ENCODE measurements around the gene ZMYND19. TPM values are rescaled to one million over a fixed set of nuclear protein-coding genes. Genes with fewer than 3 reads are reported as not detected.

ZMYND19 gene
- total RNA-seq (18.6 TPM), polyA plus RNA-seq (ENCODE audit: insufficient read depth in 1 of 8, insufficient read length in 8 of 8, low replicate concordance in 1 of 8) (10 to 100 TPM; 18.5 to 22.8 (median 19.4) TPM)
- long read RNA-seq, donor 1, transcript ZMYND19-201 (6 exons, 1,375 nt): major isoform, 7 of 7 reads
- long read RNA-seq, donor 1, partial matches to known transcripts: 0 of 7 reads
- long read RNA-seq, donor 1, other reads (novel, unspliced or antisense): 0 of 7 reads
- long read RNA-seq, donor 2, partial matches to known transcripts: 0 of 3 reads
- long read RNA-seq, donor 2, other reads (novel, unspliced or antisense): 0 of 3 reads
- long read RNA-seq, donor 3, transcript ZMYND19-201 (6 exons, 1,375 nt): major isoform, 11 of 11 reads
- long read RNA-seq, donor 3, partial matches to known transcripts: 0 of 11 reads
- long read RNA-seq, donor 3, other reads (novel, unspliced or antisense): 0 of 11 reads
- long read RNA-seq, donor 4, transcript ZMYND19-201 (6 exons, 1,375 nt): major isoform, 7 of 7 reads
- long read RNA-seq, donor 4, partial matches to known transcripts: 0 of 7 reads
- long read RNA-seq, donor 4, other reads (novel, unspliced or antisense): 0 of 7 reads
- long read RNA-seq, donor 5, transcript ZMYND19-201 (6 exons, 1,375 nt): major isoform, 24 of 24 reads
- long read RNA-seq, donor 5, partial matches to known transcripts: 0 of 24 reads
- long read RNA-seq, donor 5, other reads (novel, unspliced or antisense): 0 of 24 reads
- long read RNA-seq, donor 6, transcript ZMYND19-201 (6 exons, 1,375 nt): major isoform, 13 of 23 reads
- long read RNA-seq, donor 6, partial matches to known transcripts: 10 of 23 reads
- long read RNA-seq, donor 6, other reads (novel, unspliced or antisense): 0 of 23 reads
- long read RNA-seq, donor 7, transcript ZMYND19-201 (6 exons, 1,375 nt): major isoform, 14 of 14 reads
- long read RNA-seq, donor 7, partial matches to known transcripts: 0 of 14 reads
- long read RNA-seq, donor 7, other reads (novel, unspliced or antisense): 0 of 14 reads
- long read RNA-seq, donor 8, transcript ZMYND19-201 (6 exons, 1,375 nt): major isoform, 10 of 10 reads
- long read RNA-seq, donor 8, partial matches to known transcripts: 0 of 10 reads
- long read RNA-seq, donor 8, other reads (novel, unspliced or antisense): 0 of 10 reads
- long read RNA-seq, donor 9, transcript ZMYND19-201 (6 exons, 1,375 nt): major isoform, 5 of 10 reads
- long read RNA-seq, donor 9, partial matches to known transcripts: 5 of 10 reads
- long read RNA-seq, donor 9, other reads (novel, unspliced or antisense): 0 of 10 reads
- long read RNA-seq, donor 10, transcript ZMYND19-201 (6 exons, 1,375 nt): major isoform, 8 of 8 reads
- long read RNA-seq, donor 10, partial matches to known transcripts: 0 of 8 reads
- long read RNA-seq, donor 10, other reads (novel, unspliced or antisense): 0 of 8 reads
- long read RNA-seq, donor 11, transcript ZMYND19-201 (6 exons, 1,375 nt): major isoform, 9 of 14 reads
- long read RNA-seq, donor 11, partial matches to known transcripts: 5 of 14 reads
- long read RNA-seq, donor 11, other reads (novel, unspliced or antisense): 0 of 14 reads

DNA sequence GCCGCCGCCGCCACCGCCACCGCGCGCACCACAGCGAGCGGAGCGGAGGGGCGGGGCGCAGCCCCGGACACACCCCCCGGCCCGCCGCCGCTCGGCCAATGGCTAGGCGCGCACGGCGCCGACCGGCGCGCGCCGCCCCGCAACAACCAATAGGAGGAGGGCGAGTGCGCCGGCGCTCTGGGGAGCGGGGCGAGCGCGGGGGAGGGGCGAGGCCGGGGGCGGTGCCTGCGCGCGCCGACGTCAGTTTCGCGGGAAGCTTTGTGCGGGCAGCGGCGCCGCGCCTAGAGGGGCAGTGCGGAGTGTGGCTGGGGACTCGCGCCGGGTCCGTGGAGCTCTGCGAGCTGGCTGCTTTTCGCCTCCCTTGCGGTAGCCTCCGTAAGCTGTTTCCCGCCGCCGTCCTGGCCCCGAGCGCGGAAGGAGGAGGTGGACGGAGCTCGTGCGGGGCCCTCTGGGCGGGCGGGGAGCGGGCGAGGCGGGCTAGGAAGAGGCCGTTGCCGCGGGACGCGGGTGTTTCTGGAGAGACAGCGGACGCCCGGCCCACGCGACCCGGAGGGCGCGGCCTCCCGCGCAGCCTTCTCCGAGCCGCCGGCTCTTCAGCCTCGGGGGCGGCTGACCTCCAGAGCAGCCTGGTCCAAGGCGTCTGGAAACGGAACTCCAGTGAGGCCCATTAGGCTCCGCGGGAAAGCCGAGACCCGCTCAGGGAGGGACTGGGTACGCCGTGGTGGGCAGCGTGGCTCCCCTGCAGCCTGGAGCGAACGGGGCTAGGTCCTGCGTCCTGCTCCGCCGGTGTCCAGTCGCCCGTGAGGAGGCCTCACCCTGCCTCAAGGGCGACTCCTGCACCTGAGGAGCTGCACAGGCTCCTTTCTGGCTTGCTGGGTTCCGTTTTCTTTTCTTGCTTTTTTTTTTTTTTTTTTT is at the start of gene ZMYND19:
Gene ZMYND19 (minus strand): TSS at position 44 of the 915 bp plus-strand sequence. CDS start 249 bp downstream, outside the sequence.
- peaks cover 16% of the 10 kb centered on the region for H3K4me1 ChIP-seq (ENCODE audit: control insufficient read depth, insufficient read depth, low read length)
- no peak within 1 kb of the TSS for H3K27ac ChIP-seq (ENCODE audit: low read length)

DNA sequence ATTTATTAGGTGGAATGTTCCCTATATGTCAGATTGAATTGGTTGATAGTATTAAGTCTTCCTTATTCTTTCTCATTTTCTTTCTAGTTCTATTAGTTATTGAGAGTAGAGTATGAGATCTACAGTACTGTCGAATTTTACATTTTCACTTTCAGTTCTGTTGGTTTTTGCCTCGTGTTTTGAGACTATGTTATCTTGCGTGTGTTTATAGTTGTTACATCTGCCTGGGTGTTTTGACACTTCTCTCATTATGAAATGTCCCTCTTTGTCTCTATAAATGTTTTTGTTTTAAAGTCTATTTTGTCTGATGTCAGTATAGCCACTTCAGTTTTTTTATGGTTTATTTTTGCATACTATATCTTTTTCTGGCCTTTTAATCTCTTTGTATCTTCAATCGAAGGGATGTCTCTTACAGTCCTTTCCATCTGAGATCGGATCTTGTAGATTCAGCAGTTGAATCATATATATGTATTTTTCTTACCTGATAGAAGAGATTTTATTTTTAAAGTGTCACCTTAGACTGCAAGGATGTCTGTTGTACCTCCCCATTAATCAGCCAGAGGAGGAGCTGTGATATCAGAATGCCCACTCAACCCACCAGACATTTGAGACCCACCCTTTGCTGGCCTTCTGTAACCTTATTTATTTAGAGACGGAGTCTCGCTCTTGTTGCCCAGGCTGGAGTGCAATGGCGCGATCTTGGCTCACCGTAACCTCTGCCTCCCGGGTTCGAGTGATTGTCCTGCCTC is 49.2 kb upstream of the ZMYND19 start:
- Histone ChIP-seq H3K4me3 (ENCODE audit: low read length) (no peak overlapping the region), H3K36me3 (ENCODE audit: control insufficient read depth, insufficient read depth, low read length) (peaks cover 4% of the 10 kb centered on the region), H3K27ac (ENCODE audit: low read length) (no peak overlapping the region), H3K4me1 (ENCODE audit: control insufficient read depth, insufficient read depth, low read length) (no peaks in the 10 kb centered on the region), H3K9me3 (replicated peaks; ENCODE audit: control insufficient read depth, low read depth, low read length) (no peaks in the 10 kb centered on the region), H3K27me3 (ENCODE audit: control insufficient read depth, insufficient read depth, low read length) (no peaks in the 10 kb centered on the region)
- WGBS (ENCODE audit: insufficient coverage): 96% methylated on average over 4 of the region's 12 CpGs
- DNase-seq: no peak

More for the DNA sequence above, at the start of gene ZMYND19:
- peaks cover 30% of the 10 kb centered on the region for H3K36me3 ChIP-seq (ENCODE audit: control insufficient read depth, insufficient read depth, low read length)
- peak; percentile 96 for DNase-seq
- WGBS (ENCODE audit: insufficient coverage): under 1% methylated on average over 105 of the region's 113 CpGs
- H3K4me3 ChIP-seq (ENCODE audit: low read length): peak within 1 kb of the TSS; percentile 78
- no peaks in the 10 kb centered on the region for H3K9me3 ChIP-seq (replicated peaks; ENCODE audit: control insufficient read depth, low read depth, low read length)
- H3K27me3 ChIP-seq (ENCODE audit: control insufficient read depth, insufficient read depth, low read length): no peaks in the 10 kb centered on the region

DNA sequence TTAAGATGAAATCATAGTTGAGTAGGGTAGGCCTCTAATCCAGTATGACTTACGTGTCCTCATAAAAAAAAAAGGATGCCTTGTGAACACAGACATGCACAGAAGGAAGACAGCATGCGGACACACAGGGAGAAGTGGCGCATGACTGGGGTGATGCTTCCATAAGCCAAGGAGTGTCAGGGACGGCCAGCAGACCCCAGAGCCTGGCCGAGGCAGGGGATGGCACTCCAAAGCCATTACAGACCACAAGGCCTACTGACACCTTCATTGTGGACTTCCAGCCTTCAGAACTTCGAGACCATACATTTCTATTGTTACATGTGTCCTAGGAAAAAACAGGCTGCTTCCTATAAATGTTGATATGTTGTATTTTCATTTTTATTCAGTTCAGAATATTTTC is 48.4 kb upstream of the ZMYND19 start:
- no peak overlapping the region for H3K27ac ChIP-seq (ENCODE audit: low read length)
- no peak for DNase-seq
- peaks cover 4% of the 10 kb centered on the region for H3K36me3 ChIP-seq (ENCODE audit: control insufficient read depth, insufficient read depth, low read length)
- no peaks in the 10 kb centered on the region for H3K9me3 ChIP-seq (replicated peaks; ENCODE audit: control insufficient read depth, low read depth, low read length)
- no peak overlapping the region for H3K4me3 ChIP-seq (ENCODE audit: low read length)
- H3K27me3 ChIP-seq (ENCODE audit: control insufficient read depth, insufficient read depth, low read length): no peaks in the 10 kb centered on the region
- H3K4me1 ChIP-seq (ENCODE audit: control insufficient read depth, insufficient read depth, low read length): no peaks in the 10 kb centered on the region
- WGBS (ENCODE audit: insufficient coverage): 85% methylated on average over 2 of the region's 6 CpGs

DNA sequence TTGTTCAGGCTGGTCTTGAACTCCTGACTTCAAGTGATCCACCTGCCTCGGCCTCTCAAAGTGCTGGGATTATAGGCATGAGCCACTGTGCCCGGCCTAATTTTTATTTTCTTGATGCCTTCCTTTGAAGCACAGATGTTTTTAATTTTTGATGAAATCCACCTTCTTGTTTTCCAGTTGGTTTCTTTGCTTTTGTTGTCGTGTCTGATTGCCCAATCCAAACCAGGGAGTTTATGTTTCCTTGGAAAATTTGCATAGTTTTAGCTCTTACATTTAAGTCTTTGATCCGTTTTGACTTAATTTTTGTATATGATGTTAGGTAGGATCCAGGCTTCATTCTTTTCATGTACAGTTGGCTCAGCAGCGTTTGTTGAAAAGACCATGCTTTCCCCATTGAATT is 43.7 kb upstream of the ZMYND19 start:
- Histone ChIP-seq H3K4me1 (ENCODE audit: control insufficient read depth, insufficient read depth, low read length) (peaks cover 2% of the 10 kb centered on the region), H3K4me3 (ENCODE audit: low read length) (no peak overlapping the region), H3K27me3 (ENCODE audit: control insufficient read depth, insufficient read depth, low read length) (no peaks in the 10 kb centered on the region), H3K36me3 (ENCODE audit: control insufficient read depth, insufficient read depth, low read length) (no peaks in the 10 kb centered on the region), H3K9me3 (replicated peaks; ENCODE audit: control insufficient read depth, low read depth, low read length) (no peaks in the 10 kb centered on the region), H3K27ac (ENCODE audit: low read length) (no peak overlapping the region)
- no peak for DNase-seq
- WGBS (ENCODE audit: insufficient coverage): 80% methylated on average over 1 of the region's 5 CpGs

GRCh38 chr9:137632230-137633161 is 42.2 kb upstream of the ZMYND19 start:
- no peak overlapping the region for H3K27ac ChIP-seq (ENCODE audit: low read length)
- WGBS (ENCODE audit: insufficient coverage): 69% methylated on average over 18 of the region's 23 CpGs

DNA sequence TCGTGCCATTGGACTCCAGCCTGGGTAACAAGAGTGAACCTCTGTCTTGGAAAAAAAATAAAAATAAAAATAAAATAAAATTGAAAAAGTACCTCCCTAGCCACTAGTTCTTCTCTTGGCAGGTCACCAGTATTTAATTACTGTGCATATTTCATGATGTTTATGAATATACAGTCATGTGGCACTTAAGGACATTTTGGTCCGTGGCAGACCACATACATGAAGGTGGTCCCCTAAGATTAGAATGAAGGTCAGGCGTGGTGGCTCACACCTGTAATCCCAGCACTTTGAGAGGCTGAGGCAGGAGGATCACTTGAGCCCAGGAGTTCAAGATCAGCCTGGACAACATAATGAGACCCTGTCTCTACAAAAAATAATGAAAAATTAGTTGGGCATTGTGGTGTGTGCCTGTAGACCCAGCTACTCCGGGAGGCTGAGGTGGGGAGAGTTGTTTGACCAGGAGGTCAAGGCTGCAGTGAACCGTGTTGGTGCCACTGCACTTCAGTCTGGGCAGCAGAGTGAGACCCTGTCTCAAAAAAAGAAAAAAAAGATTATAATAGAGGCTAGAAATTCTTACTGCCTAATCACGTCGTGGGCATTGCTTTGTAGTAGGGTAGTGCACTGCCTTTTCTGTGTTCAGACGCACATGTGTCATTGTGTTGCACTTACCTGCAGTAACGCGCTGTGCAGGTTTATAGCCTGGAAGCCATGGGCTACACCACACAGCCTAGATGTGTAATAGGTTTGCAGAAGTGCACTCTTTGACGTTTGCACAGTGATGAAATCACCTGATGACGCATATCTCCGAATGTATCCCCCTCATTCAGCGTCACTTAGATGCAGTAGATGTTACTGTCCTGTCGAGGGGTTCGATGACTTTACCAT is 41.3 kb upstream of the ZMYND19 start:
- Histone ChIP-seq H3K9me3 (replicated peaks; ENCODE audit: control insufficient read depth, low read depth, low read length) (no peaks in the 10 kb centered on the region), H3K27ac (ENCODE audit: low read length) (no peak overlapping the region), H3K27me3 (ENCODE audit: control insufficient read depth, insufficient read depth, low read length) (no peaks in the 10 kb centered on the region), H3K4me1 (ENCODE audit: control insufficient read depth, insufficient read depth, low read length) (peaks cover 5% of the 10 kb centered on the region), H3K4me3 (ENCODE audit: low read length) (no peak overlapping the region), H3K36me3 (ENCODE audit: control insufficient read depth, insufficient read depth, low read length) (no peaks in the 10 kb centered on the region)
- 91% methylated on average over 8 of the region's 16 CpGs for WGBS (ENCODE audit: insufficient coverage)
- no peak for DNase-seq

More at GRCh38 chr9:137632230-137633161, 42.2 kb upstream of the ZMYND19 start:
- peaks cover 5% of the 10 kb centered on the region for H3K4me1 ChIP-seq (ENCODE audit: control insufficient read depth, insufficient read depth, low read length)
- no peaks in the 10 kb centered on the region for H3K9me3 ChIP-seq (replicated peaks; ENCODE audit: control insufficient read depth, low read depth, low read length)
- H3K27me3 ChIP-seq (ENCODE audit: control insufficient read depth, insufficient read depth, low read length): no peaks in the 10 kb centered on the region
- no peak overlapping the region for H3K4me3 ChIP-seq (ENCODE audit: low read length)
- DNase-seq: no peak
- no peaks in the 10 kb centered on the region for H3K36me3 ChIP-seq (ENCODE audit: control insufficient read depth, insufficient read depth, low read length)

- H3K27ac ChIP-seq (ENCODE audit: low read length): no peak overlapping the region
- H3K9me3 ChIP-seq (replicated peaks; ENCODE audit: control insufficient read depth, low read depth, low read length): no peaks in the 10 kb centered on the region
- no peaks in the 10 kb centered on the region for H3K27me3 ChIP-seq (ENCODE audit: control insufficient read depth, insufficient read depth, low read length)
- DNase-seq: no peak
- H3K4me1 ChIP-seq (ENCODE audit: control insufficient read depth, insufficient read depth, low read length): peaks cover 5% of the 10 kb centered on the region
- no peaks in the 10 kb centered on the region for H3K36me3 ChIP-seq (ENCODE audit: control insufficient read depth, insufficient read depth, low read length)
- no peak overlapping the region for H3K4me3 ChIP-seq (ENCODE audit: low read length)
- 88% methylated on average over 3 of the region's 4 CpGs for WGBS (ENCODE audit: insufficient coverage)
Measured at GRCh38 chr9:137630679-137631078, 40.4 kb upstream of the ZMYND19 start.
